Tibial artery (tissue), 4 donors: ENCODE data around the gene GCDH.

Experiments
- DNase-seq, 2 donors: peaks; one replicate each; pipeline ENCODE4 v3.0.0-alpha.2; 2019
- H3K27ac ChIP-seq, 2 donors: fragments of 200-600 bp; sonication (generic) in 1 of 2; 1 replicate in 1 of 2; 2 replicates in 1 of 2; pipeline ENCODE4 v1.5.1; 2018 to 2019; ENCODE audit warnings: mild to moderate bottlenecking in 1 of 2
- H3K27me3 ChIP-seq, 2 donors: fragments of 200-600 bp; sonication (generic) in 1 of 2; one replicate each; pipeline versions ENCODE4 v1.5.1 to v1.6.0; 2016 to 2019
- H3K36me3 ChIP-seq, 3 donors: fragments of 200-600 bp; sonication (generic) in 2 of 3; one replicate each; pipeline ENCODE4 v1.5.1; 2016 to 2019; ENCODE audit warnings: mild to moderate bottlenecking in 2 of 3
- H3K4me1 ChIP-seq, 4 donors: fragments of 200-600 bp; sonication (generic) in 2 of 4; 1 replicate in 3 of 4; 2 replicates in 1 of 4; pipeline ENCODE4 v1.5.1; 2016 to 2019
- H3K4me3 ChIP-seq, 2 donors: fragments of 200-600 bp; sonication (generic) in 1 of 2; 1 replicate in 1 of 2; 2 replicates in 1 of 2; pipeline ENCODE4 v1.5.1; 2018 to 2019; ENCODE audit warnings: mild to moderate bottlenecking in 2 of 2
- H3K9me3 ChIP-seq, 3 donors: fragments of 200-600 bp; sonication (generic) in 1 of 3; one replicate each; pipeline ENCODE4 v1.5.1; 2016 to 2019
- CTCF ChIP-seq, 2 experiments: fragments of 200-600 bp in 1 of 2; fragments of 450-650 bp in 1 of 2; IDR thresholded peaks; one replicate each; pipeline ENCODE4 v1.5.1; 2017 to 2019; ENCODE audit warnings: antibody characterized with exemption in 2 of 2, mild to moderate bottlenecking in 1 of 2, moderate library complexity in 1 of 2
- intact Hi-C: fragments of 100-400 bp; cut with DNase I; formaldehyde crosslinking; loops from one replicate; pipeline ENCODE4 v1.15.0; 2023; ENCODE audit warnings: low total_unique reads

The GCDH gene

GRCh38 chr19:12948612-12949362, 57.8 kb downstream of the GCDH start:
- Histone ChIP-seq H3K36me3 (peaks cover 56 to 80% (median 69%) of the 10 kb centered on the region in 3 donors), H3K27me3 (no peaks in the 10 kb centered on the region), H3K4me1 (peaks cover 0 to 38% (median 28%) of the 10 kb centered on the region in 4 donors), H3K9me3 (no peaks in the 10 kb centered on the region), H3K4me3 (no peak overlapping the region), H3K27ac (peak overlapping the region in 1 of 2 donors; percentile 20)
- intact Hi-C loops: loop anchor here (10.0 kb wide), 1 partner anchor 64 kb away; the partner anchor contains the start of genes DNASE2 and KLF1
- TF ChIP-seq CTCF (IDR thresholded peaks at IDR 0.05): no peak
- DNase-seq: no peak
